ENCODE results near the gene AMFR. TPM values are rescaled to one million over a fixed set of nuclear protein-coding genes. Genes with fewer than 3 reads are reported as not detected.

AMFR gene
- polyA plus RNA-seq, 3 donors = 28.3 to 68.1 (median 48.9) TPM

- peaks cover 2% of the 10 kb centered on the region for H3K4me1 Mint-ChIP-seq
- Histone ChIP-seq H2AFZ (ENCODE audit: insufficient read depth, low read depth, low read length, poor library complexity, severe bottlenecking) (no peak overlapping the region), H3K9me3 (replicated peaks in 1 of 2; ENCODE audit: control insufficient read depth in 1 of 2, insufficient read depth in 1 of 2, low read length in 2 of 2) (no peaks in the 10 kb centered on the region), H4K20me1 (ENCODE audit: insufficient read depth, low read length) (no peaks in the 10 kb centered on the region), H3K4me3 (replicated peaks in 1 of 3; ENCODE audit: low read depth in 2 of 3, low read length in 3 of 3) (no peak overlapping the region), H3K27me3 (ENCODE audit: control insufficient read depth in 2 of 2, insufficient read depth in 2 of 2, low read length in 2 of 2) (no peaks in the 10 kb centered on the region), H3K36me3 (replicated peaks in 1 of 2; ENCODE audit: control insufficient read depth in 1 of 2, insufficient read depth in 2 of 2, low read length in 2 of 2) (no peaks in the 10 kb centered on the region), H3K4me1 (ENCODE audit: control insufficient read depth in 1 of 2, insufficient read depth in 2 of 2, low read length in 2 of 2) (no peaks in the 10 kb centered on the region), H3K27ac (ENCODE audit: low read depth in 1 of 2, low read length in 2 of 2) (no peak overlapping the region), H3K9ac (ENCODE audit: insufficient read depth, low read length, poor library complexity, severe bottlenecking) (no peak overlapping the region), H3K79me2 (ENCODE audit: insufficient read depth, low read length) (no peaks in the 10 kb centered on the region), H3K4me2 (replicated peaks; ENCODE audit: extremely low read depth, low read length, poor library complexity, severe bottlenecking) (no peak overlapping the region)
- H3K9me3 Mint-ChIP-seq = no peaks in the 10 kb centered on the region
- intact Hi-C loops (cut with micrococcal nuclease) = no loop called here
- TF ChIP-seq, protein P1, sequence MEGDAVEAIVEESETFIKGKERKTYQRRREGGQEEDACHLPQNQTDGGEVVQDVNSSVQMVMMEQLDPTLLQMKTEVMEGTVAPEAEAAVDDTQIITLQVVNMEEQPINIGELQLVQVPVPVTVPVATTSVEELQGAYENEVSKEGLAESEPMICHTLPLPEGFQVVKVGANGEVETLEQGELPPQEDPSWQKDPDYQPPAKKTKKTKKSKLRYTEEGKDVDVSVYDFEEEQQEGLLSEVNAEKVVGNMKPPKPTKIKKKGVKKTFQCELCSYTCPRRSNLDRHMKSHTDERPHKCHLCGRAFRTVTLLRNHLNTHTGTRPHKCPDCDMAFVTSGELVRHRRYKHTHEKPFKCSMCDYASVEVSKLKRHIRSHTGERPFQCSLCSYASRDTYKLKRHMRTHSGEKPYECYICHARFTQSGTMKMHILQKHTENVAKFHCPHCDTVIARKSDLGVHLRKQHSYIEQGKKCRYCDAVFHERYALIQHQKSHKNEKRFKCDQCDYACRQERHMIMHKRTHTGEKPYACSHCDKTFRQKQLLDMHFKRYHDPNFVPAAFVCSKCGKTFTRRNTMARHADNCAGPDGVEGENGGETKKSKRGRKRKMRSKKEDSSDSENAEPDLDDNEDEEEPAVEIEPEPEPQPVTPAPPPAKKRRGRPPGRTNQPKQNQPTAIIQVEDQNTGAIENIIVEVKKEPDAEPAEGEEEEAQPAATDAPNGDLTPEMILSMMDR (IDR thresholded peaks at IDR 0.05) = no peak
- no peak overlapping the region for H3K27ac Mint-ChIP-seq
- H3K4me3 Mint-ChIP-seq = no peak overlapping the region
- H3K27me3 Mint-ChIP-seq (ENCODE audit: low read depth in 3 of 3) = peaks cover 2 to 6% (median 2%) of the 10 kb centered on the region in 3 donors
- WGBS (ENCODE audit: insufficient coverage) = 95% methylated on average over 9 of the region's 9 CpGs
- DNase-seq = no peak
- no peaks in the 10 kb centered on the region for H3K36me3 Mint-ChIP-seq
Observed at GRCh38 chr16:56324406-56324805, 100.9 kb downstream of the AMFR start.

DNA sequence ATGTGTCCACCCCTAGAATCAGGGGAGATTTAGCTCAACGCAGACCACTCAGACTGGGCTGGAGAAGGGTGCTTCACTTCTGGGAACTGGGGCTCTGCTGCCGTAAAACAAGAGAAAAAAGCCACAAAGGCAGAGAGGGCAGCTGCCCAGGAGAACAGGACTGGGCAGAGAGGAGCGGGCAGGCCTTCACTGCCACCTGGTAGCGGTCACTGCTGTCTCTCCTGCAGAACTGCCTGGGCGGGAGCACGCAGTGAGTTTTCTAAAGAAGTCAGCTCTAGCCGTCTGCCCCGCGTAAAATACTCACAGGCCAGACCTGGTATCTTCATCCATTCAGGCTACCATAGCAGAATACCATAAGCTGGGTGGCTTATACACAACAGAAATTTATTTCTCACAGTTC lies 103.8 kb downstream of the AMFR start:
- DNase-seq = no peak
- H3K27ac ChIP-seq (ENCODE audit: low read depth in 1 of 2, low read length in 2 of 2) = no peak overlapping the region

More for the DNA sequence above, 103.8 kb downstream of the AMFR start:
- WGBS (ENCODE audit: insufficient coverage) = 83% methylated on average over 9 of the region's 9 CpGs
- Histone ChIP-seq H2AFZ (ENCODE audit: insufficient read depth, low read depth, low read length, poor library complexity, severe bottlenecking) (no peak overlapping the region), H3K79me2 (ENCODE audit: insufficient read depth, low read length) (no peaks in the 10 kb centered on the region), H3K4me1 (ENCODE audit: control insufficient read depth in 1 of 2, insufficient read depth in 2 of 2, low read length in 2 of 2) (peaks cover 5 to 6% of the 10 kb centered on the region in 2 donors), H4K20me1 (ENCODE audit: insufficient read depth, low read length) (no peaks in the 10 kb centered on the region), H3K9me3 (replicated peaks in 1 of 2; ENCODE audit: control insufficient read depth in 1 of 2, insufficient read depth in 1 of 2, low read length in 2 of 2) (no peaks in the 10 kb centered on the region), H3K36me3 (replicated peaks in 1 of 2; ENCODE audit: control insufficient read depth in 1 of 2, insufficient read depth in 2 of 2, low read length in 2 of 2) (no peaks in the 10 kb centered on the region), H3K4me3 (replicated peaks in 1 of 3; ENCODE audit: low read depth in 2 of 3, low read length in 3 of 3) (no peak overlapping the region), H3K9ac (ENCODE audit: insufficient read depth, low read length, poor library complexity, severe bottlenecking) (no peak overlapping the region), H3K4me2 (replicated peaks; ENCODE audit: extremely low read depth, low read length, poor library complexity, severe bottlenecking) (no peak overlapping the region), H3K27me3 (ENCODE audit: control insufficient read depth in 2 of 2, insufficient read depth in 2 of 2, low read length in 2 of 2) (peaks cover 0 to 6% of the 10 kb centered on the region in 2 donors)
- Mint-ChIP-seq H3K27ac (no peak overlapping the region), H3K9me3 (peaks cover 0 to 2% (median 0%) of the 10 kb centered on the region in 7 donors), H3K4me1 (peaks cover 10% of the 10 kb centered on the region), H3K36me3 (no peaks in the 10 kb centered on the region), H3K4me3 (no peak overlapping the region), H3K27me3 (ENCODE audit: low read depth in 3 of 3) (peaks cover 4 to 15% (median 12%) of the 10 kb centered on the region in 3 donors)
- intact Hi-C loops (cut with micrococcal nuclease) = no loop called here
- TF ChIP-seq, protein P1 (IDR thresholded peaks at IDR 0.05) = no peak
